Vagina (tissue), 2 donors: ENCODE data around the gene KCNF1. TPM values are rescaled to one million over a fixed set of nuclear protein-coding genes. Genes with fewer than 3 reads are reported as not detected.

ENCODE experiments used
- DNase-seq, 2 donors: peaks; one replicate each; pipeline ENCODE4 v3.0.0-alpha.2; 2017; ENCODE audit errors: extremely low spot score in 2 of 2
- H3K27ac ChIP-seq: fragments of 200-600 bp; sonication (generic); one replicate; pipeline ENCODE4 v1.5.1; 2019
- H3K27me3 ChIP-seq: fragments of 200-600 bp; sonication (generic); one replicate; pipeline ENCODE4 v1.5.1; 2019
- H3K36me3 ChIP-seq, 2 donors: fragments of 200-600 bp; sonication (generic); one replicate each; pipeline ENCODE4 v1.5.1; 2017 to 2019
- H3K4me1 ChIP-seq: fragments of 200-600 bp; sonication (generic); one replicate; pipeline ENCODE4 v1.5.1; 2019
- H3K4me3 ChIP-seq, 2 donors: fragments of 200-600 bp; sonication (generic); 1 replicate in 1 of 2; 2 replicates in 1 of 2; pipeline ENCODE4 v1.5.1; 2016 to 2019
- H3K9me3 ChIP-seq: fragments of 200-600 bp; sonication (generic); one replicate; pipeline ENCODE4 v1.5.1; 2019
- CTCF ChIP-seq, 3 experiments: fragments of 450-650 bp in 2 of 3; fragments of 200-600 bp in 1 of 3; sonication (generic) in 1 of 3; IDR thresholded peaks; one replicate each; pipeline ENCODE4 v1.5.1; 2017 to 2019; ENCODE audit warnings: antibody characterized with exemption in 3 of 3, mild to moderate bottlenecking in 2 of 3, moderate library complexity in 2 of 3
- POLR2A ChIP-seq, 2 donors: fragments of 450-650 bp; IDR thresholded peaks; one replicate each; pipeline ENCODE4 v1.6.1; 2017; ENCODE audit warnings: antibody characterized with exemption in 2 of 2, mild to moderate bottlenecking in 2 of 2, moderate library complexity in 2 of 2
- POLR2AphosphoS5 ChIP-seq, 2 donors: sonication (generic); formaldehyde crosslinking; IDR thresholded peaks; one replicate each; pipeline ENCODE4 v1.9.0; 2017; ENCODE audit warnings: antibody characterized with exemption in 2 of 2, mild to moderate bottlenecking in 2 of 2, low read depth in 1 of 2; ENCODE audit not compliant: insufficient read depth in 1 of 2
- intact Hi-C: fragments of 100-400 bp; cut with DNase I; formaldehyde crosslinking; loops from one replicate; pipeline ENCODE4 v1.15.1; 2023
- total RNA-seq: library from RNA; depleted of rRNA; stranded (reverse); fragments of >200 nt; gene quantifications from one replicate; pipeline ENCODE4 v1.2.3, GENCODE V29; 2016

The KCNF1 gene
- total RNA-seq, 1 donor from 2014 or later: not detected

GRCh38 chr2:10879624-10880585, 31.8 kb upstream of the KCNF1 start:
- Histone ChIP-seq H3K9me3 (no peaks in the 10 kb centered on the region), H3K4me1 (no peaks in the 10 kb centered on the region), H3K36me3 (no peaks in the 10 kb centered on the region), H3K4me3 (no peak overlapping the region), H3K27ac (no peak overlapping the region), H3K27me3 (no peaks in the 10 kb centered on the region)
- intact Hi-C loops: no loop called here
- TF ChIP-seq POLR2A (IDR thresholded peaks at IDR 0.05) (no peak), CTCF (IDR thresholded peaks at IDR 0.05) (no peak), POLR2AphosphoS5 (IDR thresholded peaks at IDR 0.05; ENCODE audit: insufficient read depth in 1 of 2, low read depth in 1 of 2) (no peak)
- DNase-seq: no peak

GRCh38 chr2:10880586-10881321, 31.0 kb upstream of the KCNF1 start:
- Histone ChIP-seq H3K9me3 (no peaks in the 10 kb centered on the region), H3K4me1 (no peaks in the 10 kb centered on the region), H3K27me3 (no peaks in the 10 kb centered on the region), H3K4me3 (no peak overlapping the region), H3K27ac (no peak overlapping the region), H3K36me3 (no peaks in the 10 kb centered on the region)
- DNase-seq: no peak
- intact Hi-C loops: no loop called here
- TF ChIP-seq POLR2AphosphoS5 (IDR thresholded peaks at IDR 0.05; ENCODE audit: insufficient read depth in 1 of 2, low read depth in 1 of 2) (no peak), POLR2A (IDR thresholded peaks at IDR 0.05) (no peak), CTCF (IDR thresholded peaks at IDR 0.05) (no peak)

DNA sequence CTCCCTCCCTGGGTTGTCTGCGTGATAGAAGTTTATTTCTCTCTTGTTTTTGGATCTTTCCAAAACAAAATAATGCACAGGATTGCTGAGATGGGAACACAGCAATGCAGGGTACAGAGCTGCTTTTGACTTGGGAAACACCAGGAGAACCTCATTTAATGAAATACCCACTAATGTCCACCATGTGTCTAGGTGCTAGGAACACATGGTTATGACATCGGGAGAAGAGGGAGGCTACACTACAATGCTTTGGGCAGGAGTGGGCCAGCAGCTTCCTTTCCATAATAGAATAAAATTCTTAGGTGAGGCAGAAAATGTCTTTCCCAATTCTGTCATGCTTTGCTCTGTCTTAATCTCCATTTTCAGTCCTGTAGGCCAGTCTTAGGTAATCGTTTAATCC, 29.2 kb upstream of the KCNF1 start:
- Histone ChIP-seq H3K27ac (no peak overlapping the region), H3K9me3 (no peaks in the 10 kb centered on the region), H3K4me1 (no peaks in the 10 kb centered on the region), H3K4me3 (no peak overlapping the region), H3K36me3 (no peaks in the 10 kb centered on the region), H3K27me3 (no peaks in the 10 kb centered on the region)
- DNase-seq: no peak
- TF ChIP-seq CTCF (IDR thresholded peaks at IDR 0.05) (no peak), POLR2AphosphoS5 (IDR thresholded peaks at IDR 0.05; ENCODE audit: insufficient read depth in 1 of 2, low read depth in 1 of 2) (no peak), POLR2A (IDR thresholded peaks at IDR 0.05) (no peak)
- intact Hi-C loops: no loop called here

DNA sequence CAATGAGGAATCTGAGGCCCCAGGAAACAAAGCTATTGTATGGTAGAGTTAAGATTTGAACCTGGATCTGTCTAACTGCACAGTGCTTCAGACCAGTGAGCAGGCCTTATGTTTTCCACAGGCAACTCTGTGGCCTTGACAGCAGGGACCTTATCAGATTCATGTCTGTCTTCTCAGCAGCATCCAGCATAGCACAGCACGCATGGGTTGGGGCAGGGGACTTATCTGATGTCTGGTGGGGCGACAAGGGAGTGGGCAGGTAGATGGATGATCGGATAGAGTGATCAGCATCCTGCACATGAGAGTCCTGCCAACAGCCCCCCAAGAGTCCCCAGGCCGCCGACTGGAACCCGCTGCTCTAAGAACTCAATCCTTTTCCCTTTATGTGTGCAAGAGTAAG, 28.7 kb upstream of the KCNF1 start:
- Histone ChIP-seq H3K4me1 (no peaks in the 10 kb centered on the region), H3K4me3 (no peak overlapping the region), H3K27ac (no peak overlapping the region), H3K9me3 (no peaks in the 10 kb centered on the region), H3K27me3 (no peaks in the 10 kb centered on the region), H3K36me3 (no peaks in the 10 kb centered on the region)
- intact Hi-C loops: no loop called here
- no peak for DNase-seq
- TF ChIP-seq CTCF (IDR thresholded peaks at IDR 0.05) (no peak), POLR2AphosphoS5 (IDR thresholded peaks at IDR 0.05; ENCODE audit: insufficient read depth in 1 of 2, low read depth in 1 of 2) (no peak), POLR2A (IDR thresholded peaks at IDR 0.05) (no peak)
